NT2/D1 (cell line): ENCODE results near the gene TMEM114.

Source experiments
- DNase-seq: peaks from one replicate; pipeline ENCODE4 v3.0.0-alpha.2; 2011; ENCODE audit warnings: low read depth, low spot score
- H3K27me3 ChIP-seq: 2 replicates; pipeline ENCODE4 v1.6.0; 2011; ENCODE audit warnings: mild to moderate bottlenecking; ENCODE audit not compliant: insufficient read length, insufficient read depth
- H3K36me3 ChIP-seq: 2 replicates; pipeline ENCODE4 v1.6.1; 2011; ENCODE audit warnings: mild to moderate bottlenecking, low read length, mixed read lengths; ENCODE audit not compliant: insufficient read depth, insufficient read length
- H3K4me1 ChIP-seq: 2 replicates; pipeline ENCODE4 v1.5.1; 2011; ENCODE audit not compliant: insufficient read depth, insufficient read length
- H3K4me3 ChIP-seq: 2 replicates; pipeline ENCODE4 v1.5.1; 2011; ENCODE audit warnings: low read depth; ENCODE audit not compliant: insufficient read length
- H3K9ac ChIP-seq: 2 replicates; pipeline ENCODE4 v1.6.0; 2011; ENCODE audit warnings: low read depth; ENCODE audit not compliant: insufficient read length
- H3K9me3 ChIP-seq: 2 replicates; pipeline ENCODE4 v1.5.1; 2011; ENCODE audit warnings: mild to moderate bottlenecking, low read length; ENCODE audit not compliant: insufficient read depth
- SUZ12 ChIP-seq: IDR thresholded peaks from 2 replicates; pipeline ENCODE4 v1.6.1; 2011; ENCODE audit not compliant: insufficient read length, insufficient read depth; ENCODE audit errors: extremely low read depth
- YY1 ChIP-seq: IDR thresholded peaks from 2 replicates; pipeline ENCODE4 v1.6.1; 2011; ENCODE audit not compliant: insufficient read length, insufficient read depth
- ZNF274 ChIP-seq: IDR thresholded peaks from 2 replicates; pipeline ENCODE4 v1.6.1; 2011; ENCODE audit warnings: mild to moderate bottlenecking, low read depth, low read length

The TMEM114 gene

GRCh38 chr16:8554022-8554421 lies 36.3 kb downstream of the TMEM114 start:
- H3K27me3 ChIP-seq = peaks cover 21% of the 10 kb centered on the region
- H3K36me3 ChIP-seq = no peaks in the 10 kb centered on the region
- DNase-seq = no peak
- H3K9ac ChIP-seq = no peak overlapping the region
- peaks cover 2% of the 10 kb centered on the region for H3K4me1 ChIP-seq
- H3K4me3 ChIP-seq = no peak overlapping the region
- TF ChIP-seq YY1 = no peak
- TF ChIP-seq SUZ12 = no peak
- TF ChIP-seq ZNF274 = no peak
- H3K9me3 ChIP-seq = no peaks in the 10 kb centered on the region

GRCh38 chr16:8552487-8553221 lies 37.7 kb downstream of the TMEM114 start:
- Histone ChIP-seq H3K4me1 (peaks cover 2% of the 10 kb centered on the region), H3K9ac (no peak overlapping the region), H3K9me3 (no peaks in the 10 kb centered on the region), H3K27me3 (peaks cover 21% of the 10 kb centered on the region), H3K4me3 (peak overlapping the region; percentile 26), H3K36me3 (no peaks in the 10 kb centered on the region)
- TF ChIP-seq ZNF274 (no peak), YY1 (no peak), SUZ12 (no peak)
- DNase-seq = peak; percentile 39

- DNase-seq = no peak
- Histone ChIP-seq H3K36me3 (no peaks in the 10 kb centered on the region), H3K4me3 (no peak overlapping the region), H3K9ac (no peak overlapping the region), H3K27me3 (peaks cover 17% of the 10 kb centered on the region), H3K4me1 (peaks cover 2% of the 10 kb centered on the region), H3K9me3 (no peaks in the 10 kb centered on the region)
- TF ChIP-seq SUZ12 = no peak
- TF ChIP-seq YY1 = no peak
- no peak for TF ChIP-seq ZNF274
These were observed 38.7 kb downstream of the TMEM114 start for GRCh38 chr16:8551388-8552332.

- Histone ChIP-seq H3K9me3 (no peaks in the 10 kb centered on the region), H3K4me3 (no peak overlapping the region), H3K36me3 (no peaks in the 10 kb centered on the region), H3K27me3 (peaks cover 21% of the 10 kb centered on the region), H3K4me1 (peaks cover 2% of the 10 kb centered on the region), H3K9ac (no peak overlapping the region)
- TF ChIP-seq YY1 (no peak), ZNF274 (no peak), SUZ12 (no peak)
- no peak for DNase-seq
These were observed 39.5 kb downstream of the TMEM114 start for GRCh38 chr16:8550728-8551387.

- Histone ChIP-seq H3K36me3 (no peaks in the 10 kb centered on the region), H3K9ac (no peak overlapping the region), H3K27me3 (peaks cover 21% of the 10 kb centered on the region), H3K4me3 (no peak overlapping the region), H3K9me3 (no peaks in the 10 kb centered on the region), H3K4me1 (peaks cover 2% of the 10 kb centered on the region)
- TF ChIP-seq YY1 (no peak), SUZ12 (no peak), ZNF274 (no peak)
- DNase-seq = no peak
These were observed 40.4 kb downstream of the TMEM114 start for GRCh38 chr16:8549843-8550412.

- no peak overlapping the region for H3K9ac ChIP-seq
- H3K36me3 ChIP-seq = no peaks in the 10 kb centered on the region
- TF ChIP-seq YY1 (no peak), ZNF274 (no peak), SUZ12 (no peak)
- no peaks in the 10 kb centered on the region for H3K9me3 ChIP-seq
- H3K27me3 ChIP-seq = peaks cover 21% of the 10 kb centered on the region
- H3K4me1 ChIP-seq = peaks cover 2% of the 10 kb centered on the region
- H3K4me3 ChIP-seq = no peak overlapping the region
- DNase-seq = no peak
These were observed 42.1 kb downstream of the TMEM114 start for GRCh38 chr16:8548166-8548565.

- Histone ChIP-seq H3K4me1 (peaks cover 2% of the 10 kb centered on the region), H3K27me3 (peaks cover 21% of the 10 kb centered on the region), H3K9ac (no peak overlapping the region), H3K4me3 (no peak overlapping the region), H3K36me3 (no peaks in the 10 kb centered on the region), H3K9me3 (no peaks in the 10 kb centered on the region)
- TF ChIP-seq ZNF274 (no peak), YY1 (no peak), SUZ12 (no peak)
- DNase-seq = no peak
These were observed 42.5 kb downstream of the TMEM114 start for GRCh38 chr16:8547762-8548161.
